Stimulated activated CD4-positive, alpha-beta T cell treated with anti-CD3 and anti-CD28 coated beads, Interleukin-4, amount 100 ng/mL, for 4 hours (primary cell): Measurements from ENCODE around the gene COL6A1.
A peak's percentile ranks its signal among the peaks of the same experiment; 100 is the strongest.

ENCODE experiments used
- DNase-seq, 2 experiments: peaks; one replicate each; pipeline ENCODE4 v3.0.0-alpha.2; 2020

COL6A1 gene

GRCh38 chr21:45982758-45983648, 1.4 kb downstream of the COL6A1 start:
- DNase-seq, result no peak

DNA sequence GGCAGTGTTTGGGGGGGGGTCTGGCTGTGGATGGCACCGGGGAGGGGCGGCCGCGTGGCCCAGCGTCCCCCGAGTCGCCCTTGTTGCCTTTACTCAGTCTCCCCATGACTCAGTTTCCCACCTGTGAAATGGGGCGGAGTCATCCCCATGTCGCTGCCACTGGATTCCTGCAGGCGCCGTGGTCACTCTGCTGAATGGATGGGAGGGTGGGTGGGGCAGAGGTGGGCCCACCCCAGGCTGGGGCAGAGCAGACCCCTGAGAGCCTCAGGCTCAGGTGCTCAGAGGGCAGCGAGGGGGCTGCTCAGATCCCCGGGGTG, 2.0 kb downstream of the COL6A1 start:
- DNase-seq, result no peak

GRCh38 chr21:45983981-45984551, 2.5 kb downstream of the COL6A1 start:
- no peak for DNase-seq

DNA sequence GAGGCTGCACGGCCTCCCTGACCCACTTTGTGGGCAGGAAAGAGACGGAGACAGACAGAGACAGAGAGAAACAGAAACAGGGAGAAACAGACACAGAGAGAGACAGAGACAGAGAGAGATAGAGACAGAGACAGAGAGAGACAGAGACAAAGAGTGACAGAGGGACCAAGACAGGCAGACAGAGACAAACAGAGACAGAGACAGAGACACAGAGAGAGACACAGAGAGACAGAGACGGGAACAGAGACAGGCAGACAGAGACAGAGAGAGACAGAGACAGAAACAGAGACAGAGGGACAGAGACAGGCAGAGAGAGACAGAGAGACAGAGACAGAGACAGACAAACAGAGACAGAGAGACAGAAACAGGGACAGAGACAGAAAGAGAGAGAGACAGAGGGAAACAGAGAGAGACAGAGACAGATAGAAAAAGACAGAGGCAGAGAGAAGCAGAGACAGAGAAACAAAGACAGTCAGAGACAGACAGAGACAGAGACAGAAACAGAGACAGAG, 3.1 kb downstream of the COL6A1 start:
- DNase-seq, result no peak

- DNase-seq, result no peak
These were observed 4.1 kb downstream of the COL6A1 start for GRCh38 chr21:45985471-45986315.

GRCh38 chr21:45986316-45987051, 4.9 kb downstream of the COL6A1 start:
- DNase-seq, result no peak

DNA sequence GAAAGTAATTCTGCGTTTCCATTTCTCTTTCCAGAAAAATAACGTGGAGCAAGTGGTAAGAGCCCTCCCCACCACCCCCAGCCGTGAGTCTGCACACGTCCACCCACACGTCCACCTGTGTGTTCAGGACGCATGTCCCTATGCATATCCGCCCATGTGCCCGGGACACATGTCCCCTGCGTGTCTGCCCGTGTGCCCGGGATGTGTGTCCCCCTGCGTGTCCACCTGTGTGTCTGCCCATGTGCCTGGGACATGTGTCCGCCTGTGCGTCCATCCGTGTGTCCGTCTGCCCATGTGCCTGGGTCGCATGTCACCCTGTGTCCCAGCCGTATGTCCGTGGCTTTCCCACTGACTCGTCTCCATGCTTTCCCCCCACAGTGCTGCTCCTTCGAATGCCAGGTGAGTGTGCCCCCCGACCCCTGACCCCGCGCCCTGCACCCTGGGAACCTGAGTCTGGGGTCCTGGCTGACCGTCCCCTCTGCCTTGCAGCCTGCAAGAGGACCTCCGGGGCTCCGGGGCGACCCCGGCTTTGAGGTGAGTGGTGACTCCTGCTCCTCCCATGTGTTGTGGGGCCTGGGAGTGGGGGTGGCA, 5.6 kb downstream of the COL6A1 start:
- DNase-seq, result no peak

DNA sequence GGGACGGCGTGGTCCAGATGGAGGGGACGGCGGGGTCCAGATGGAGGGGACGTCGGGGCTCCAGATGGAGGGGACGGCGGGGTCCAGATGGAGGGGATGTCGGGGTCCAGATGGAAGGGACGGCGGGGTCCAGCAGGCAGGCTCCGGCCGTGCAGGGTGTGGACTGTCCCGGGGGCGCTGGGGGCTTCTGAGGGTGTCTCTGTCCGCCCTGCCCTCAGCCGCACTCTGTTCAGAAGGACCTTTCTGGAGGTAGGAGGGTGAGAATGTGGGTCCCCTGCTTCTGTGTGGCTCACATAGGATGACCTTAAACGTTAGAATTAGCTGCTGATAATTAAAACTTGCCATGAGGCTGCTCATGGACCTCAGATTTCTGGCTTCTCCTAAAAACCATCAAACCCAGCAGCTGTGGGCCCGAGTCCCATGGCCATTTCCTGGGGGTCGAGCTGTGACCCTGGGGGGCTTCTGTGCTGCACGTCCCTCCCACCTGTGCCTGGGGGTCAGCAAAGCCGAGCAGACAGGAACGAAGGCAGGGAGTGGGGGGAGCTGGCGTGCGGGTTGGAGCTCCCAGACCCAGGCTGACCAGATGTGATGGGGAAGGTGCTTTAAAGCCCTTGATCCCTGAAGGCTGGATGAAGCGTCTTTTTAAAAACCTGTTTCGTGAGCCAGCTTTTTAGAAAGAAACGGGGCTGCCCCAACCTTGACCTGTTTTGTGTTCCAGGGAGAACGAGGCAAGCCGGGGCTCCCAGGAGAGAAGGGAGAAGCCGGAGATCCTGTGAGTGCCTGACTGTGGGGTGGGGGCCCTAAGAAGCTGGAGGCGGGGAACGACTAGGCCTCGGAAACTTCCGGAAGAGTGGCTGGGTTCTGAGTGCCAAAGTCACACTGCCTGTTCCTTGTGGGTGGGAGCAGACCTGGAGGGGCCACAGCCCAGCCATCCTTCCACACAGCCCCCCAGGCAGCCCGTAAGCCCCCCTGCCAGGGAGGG, 7.1 kb downstream of the COL6A1 start:
- no peak for DNase-seq

DNA sequence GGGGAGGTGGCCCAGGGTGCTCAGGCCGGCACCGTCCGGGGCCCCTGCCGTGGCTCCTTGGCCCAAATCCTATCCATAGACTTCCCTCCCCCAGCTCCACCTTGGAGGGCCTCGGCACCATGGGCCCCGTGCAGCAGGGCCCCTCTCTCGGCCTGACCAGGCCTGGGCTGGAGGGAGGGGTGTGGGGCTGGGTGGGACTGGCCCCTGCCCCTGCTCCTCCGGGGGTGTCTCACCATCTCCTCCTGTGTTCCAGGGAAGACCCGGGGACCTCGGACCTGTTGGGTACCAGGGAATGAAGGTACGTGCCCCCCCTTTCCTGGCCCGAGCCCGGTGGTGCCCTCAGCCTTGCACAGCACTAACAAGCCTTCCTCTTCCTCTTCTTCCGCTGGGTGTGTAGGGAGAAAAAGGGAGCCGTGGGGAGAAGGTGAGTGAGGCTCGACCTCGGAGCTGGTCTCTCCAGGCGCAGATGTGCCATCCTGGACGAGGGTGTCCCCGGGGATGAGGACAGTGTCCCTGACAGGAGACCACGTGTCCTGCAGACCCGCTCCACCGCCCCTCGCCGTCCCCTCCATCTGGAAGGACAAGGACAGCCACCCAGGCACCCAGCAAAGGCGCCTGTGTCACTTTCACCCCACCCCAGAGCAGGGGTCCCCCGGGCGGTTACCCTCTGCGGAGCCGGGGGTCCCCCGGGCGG, 7.9 kb downstream of the COL6A1 start:
- DNase-seq, result no peak

DNA sequence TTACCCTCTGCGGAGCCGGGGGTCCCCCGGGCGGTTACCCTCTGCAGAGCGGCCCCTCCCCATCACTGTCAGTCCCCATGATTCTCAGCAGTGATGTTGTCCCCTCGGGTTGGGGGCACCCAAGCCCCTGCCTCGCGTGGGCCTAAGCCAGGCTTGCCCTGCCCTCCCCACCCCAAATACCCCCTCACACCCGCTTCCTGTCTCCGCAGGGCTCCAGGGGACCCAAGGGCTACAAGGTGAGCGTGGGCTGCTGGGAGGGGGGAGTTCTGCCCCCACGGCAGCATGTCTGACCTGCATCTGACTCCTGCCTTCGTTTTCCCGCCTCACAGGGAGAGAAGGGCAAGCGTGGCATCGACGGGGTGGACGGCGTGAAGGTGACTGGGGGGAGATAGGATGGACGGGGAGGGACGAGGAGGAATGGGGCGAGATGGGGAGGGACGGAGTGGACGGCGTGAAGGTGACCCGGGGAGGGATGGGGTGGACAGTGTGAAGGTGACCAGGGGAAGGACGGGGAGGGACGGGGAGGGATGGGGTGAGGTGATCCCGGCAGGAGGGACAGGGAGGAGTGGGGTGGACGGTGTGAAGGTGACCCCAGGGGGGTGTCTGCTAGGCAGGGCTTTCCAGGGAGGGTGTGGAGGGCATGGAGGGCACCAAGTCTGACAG, 8.6 kb downstream of the COL6A1 start:
- no peak for DNase-seq

GRCh38 chr21:45990741-45991605, 9.4 kb downstream of the COL6A1 start:
- no peak for DNase-seq

DNA sequence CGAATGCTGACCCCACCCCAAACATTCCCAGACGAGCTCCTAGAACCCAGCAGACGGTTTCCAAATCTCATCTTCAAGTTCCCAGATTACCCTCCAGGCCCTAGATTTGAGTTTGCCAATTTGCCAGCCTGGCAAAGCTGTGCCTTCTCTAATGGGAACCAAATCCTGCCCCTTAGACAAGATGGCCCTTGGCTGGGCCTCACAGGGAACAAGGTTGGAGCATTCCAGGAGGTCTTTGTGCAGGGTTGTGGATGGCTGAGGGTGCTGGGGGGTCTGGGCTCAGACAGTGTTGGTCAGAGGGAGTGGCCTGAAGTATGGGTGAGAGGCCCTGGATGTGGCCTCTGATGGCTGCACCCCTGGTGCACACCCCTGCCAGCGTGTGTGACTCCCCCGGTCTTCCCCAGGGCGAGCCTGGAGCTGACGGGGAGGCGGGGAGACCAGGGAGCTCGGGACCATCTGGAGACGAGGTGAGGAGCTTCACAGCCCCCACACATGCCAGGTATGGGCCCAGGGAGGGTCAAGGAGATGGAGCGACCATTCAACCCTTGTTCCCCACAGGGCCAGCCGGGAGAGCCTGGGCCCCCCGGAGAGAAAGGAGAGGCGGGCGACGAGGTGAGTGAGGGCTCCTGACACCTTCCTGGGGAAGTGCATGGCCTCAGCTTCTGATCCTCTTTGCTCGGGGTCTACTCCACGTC, 10.2 kb downstream of the COL6A1 start:
- peak in 1 of 2 experiments; percentile 0 for DNase-seq

GRCh38 chr21:45992301-45993209, 11.0 kb downstream of the COL6A1 start:
- no peak for DNase-seq

- DNase-seq, result peak in 1 of 2 experiments; percentile 1
These were observed 11.9 kb downstream of the COL6A1 start for GRCh38 chr21:45993210-45994085.

DNA sequence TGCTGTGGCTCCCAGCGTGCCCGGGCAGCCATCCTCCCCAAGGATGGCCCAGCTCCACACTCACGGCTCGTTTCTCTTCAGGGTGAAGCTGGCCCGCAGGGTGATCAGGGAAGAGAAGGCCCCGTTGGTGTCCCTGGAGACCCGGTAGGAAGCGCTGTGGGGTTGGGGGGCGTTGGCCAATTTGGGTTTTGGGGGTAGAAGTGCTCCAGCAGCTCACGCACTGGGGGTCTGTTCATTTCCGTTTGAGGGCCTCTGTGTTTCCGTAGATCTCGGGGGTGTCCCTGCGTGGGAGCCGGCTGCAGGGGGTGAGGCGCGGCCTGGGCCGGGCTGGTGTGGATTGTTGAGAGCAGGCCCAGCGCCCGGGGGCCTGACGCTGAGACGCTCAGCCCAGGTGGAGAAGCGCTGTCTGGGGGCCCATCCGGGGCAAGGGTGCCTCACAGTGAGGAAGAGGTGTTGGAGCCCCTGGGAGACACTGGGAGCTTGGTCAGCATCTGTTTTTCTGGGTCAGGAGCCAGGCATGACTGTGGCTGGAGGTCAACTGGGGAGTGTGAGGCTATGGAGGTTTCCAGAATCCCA, 12.6 kb downstream of the COL6A1 start:
- DNase-seq, result no peak
